HG03460 (cell line): ENCODE results near the gene SERPINB6.
"Not testable (repeated sequence)": the region's sequence is repeated elsewhere in the genome, so short reads cannot be mapped to it uniquely, and the experiment has no call there.

ENCODE experiments used
- ATAC-seq: cut with Tn5 transposase; IDR thresholded peaks from one replicate; pipeline ENCODE4 v1.9.1; 2021; ENCODE audit not compliant: unreplicated experiment

The SERPINB6 gene

DNA sequence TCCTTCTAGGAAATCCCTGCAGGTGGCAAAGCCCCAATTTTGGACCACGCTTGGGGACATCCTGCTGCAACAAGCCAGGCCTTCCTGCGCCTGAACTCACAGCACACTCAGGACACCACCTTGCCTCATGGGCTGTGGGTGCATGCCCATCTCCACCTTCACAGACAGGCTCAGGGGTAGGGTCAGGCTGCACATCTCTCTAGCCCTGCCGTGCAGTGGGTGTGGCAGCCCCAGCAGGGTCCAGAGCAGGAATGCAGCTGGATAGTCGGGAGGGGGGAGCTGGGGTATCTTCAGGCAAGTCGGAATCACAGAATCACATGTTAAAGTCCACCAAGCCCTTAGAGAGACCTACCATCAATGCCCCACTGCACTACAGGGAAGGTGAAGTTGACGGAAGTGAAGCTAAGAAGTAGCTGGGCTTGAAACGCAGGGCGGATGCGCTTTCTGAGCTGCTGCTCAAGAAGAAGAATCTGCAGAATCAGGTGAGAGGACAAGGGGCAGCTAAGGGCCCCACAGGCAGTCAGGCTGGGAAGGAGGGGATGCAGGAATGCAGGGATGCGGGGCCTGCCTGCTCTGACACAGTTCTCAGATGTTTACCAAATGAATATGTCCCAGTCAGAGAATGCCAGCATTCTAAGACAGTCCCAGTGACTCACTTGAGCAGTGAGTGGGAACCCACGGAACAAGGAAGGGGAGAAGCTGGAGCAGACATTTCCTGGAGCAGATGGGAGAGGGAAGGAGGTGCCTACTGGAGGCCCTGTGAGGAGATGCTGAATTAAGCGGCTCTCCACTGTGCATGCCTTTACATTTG, 11.3 kb downstream of the SERPINB6 start:
- no peak for ATAC-seq

DNA sequence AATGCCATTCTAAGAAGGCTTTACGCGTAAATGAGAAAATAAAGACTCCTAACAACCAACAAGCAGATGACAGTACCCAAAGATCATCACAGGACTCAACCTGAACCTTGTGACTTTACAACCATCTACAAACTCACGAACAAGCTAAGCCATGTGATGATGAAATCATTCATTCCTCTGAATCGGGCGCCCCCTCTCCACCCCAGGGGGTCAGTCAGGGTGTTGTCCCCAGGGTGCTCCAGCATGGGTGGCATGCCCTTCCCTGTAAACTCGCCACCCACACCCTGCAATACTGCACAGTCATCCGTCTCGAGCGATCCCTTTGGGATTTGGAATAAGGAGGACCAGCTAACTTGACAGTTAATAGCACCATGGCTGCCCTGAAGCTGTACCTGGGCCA, 12.6 kb downstream of the SERPINB6 start:
- no peak for ATAC-seq

- ATAC-seq, result no peak
Observed at GRCh38 chr6:2958331-2958711, 13.0 kb downstream of the SERPINB6 start.

DNA sequence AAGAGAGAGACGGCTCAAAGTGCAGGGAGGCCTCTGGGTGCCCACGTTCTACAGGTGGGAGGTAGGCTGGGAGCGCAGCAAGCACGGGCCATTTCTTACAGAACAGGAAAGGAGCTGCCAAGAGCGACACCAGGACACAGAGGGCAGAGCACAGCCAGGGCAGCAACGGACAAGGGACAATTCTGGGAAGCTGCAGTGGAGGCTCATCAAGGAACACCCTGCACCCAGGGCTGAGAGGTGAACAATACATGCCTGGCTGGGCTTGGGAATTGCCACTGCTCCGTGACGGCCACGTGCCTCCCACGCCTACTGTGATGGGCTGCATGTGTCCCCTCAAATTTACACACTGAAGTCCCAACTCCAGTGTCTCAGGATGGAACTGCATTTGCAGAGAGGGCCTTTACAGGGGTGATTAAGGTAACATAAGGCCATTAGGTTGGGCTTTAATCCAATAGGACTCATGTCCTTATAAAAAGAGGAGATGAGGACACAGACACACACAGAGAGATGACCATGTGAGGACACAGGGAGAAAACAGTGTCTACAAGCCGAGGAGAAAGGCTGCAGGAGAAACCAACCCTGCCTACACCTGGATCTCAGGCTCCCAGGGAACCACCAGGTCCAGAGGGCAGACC, 13.6 kb downstream of the SERPINB6 start:
- ATAC-seq, result no peak

- ATAC-seq, result no peak
Observed at GRCh38 chr6:2956930-2957685, 14.3 kb downstream of the SERPINB6 start.

DNA sequence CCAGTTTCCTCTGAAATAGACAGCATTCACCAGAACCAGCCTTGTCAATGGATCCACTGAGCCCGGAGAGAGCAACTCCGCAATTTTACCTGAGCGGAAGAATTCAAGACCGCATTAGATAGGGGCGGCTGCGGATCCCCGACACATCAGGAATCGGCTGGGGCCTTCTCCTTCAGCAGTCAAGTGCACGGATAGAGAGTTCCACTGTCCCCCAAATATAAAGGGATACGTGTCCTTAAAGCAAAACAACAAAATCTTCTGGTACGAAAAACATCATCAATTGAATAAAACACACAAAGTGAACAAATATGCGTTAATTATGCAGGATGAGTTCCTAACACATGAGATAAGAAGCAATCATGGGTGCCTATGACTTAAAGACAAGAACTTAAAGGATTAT, 18.3 kb downstream of the SERPINB6 start:
- ATAC-seq, result no peak

DNA sequence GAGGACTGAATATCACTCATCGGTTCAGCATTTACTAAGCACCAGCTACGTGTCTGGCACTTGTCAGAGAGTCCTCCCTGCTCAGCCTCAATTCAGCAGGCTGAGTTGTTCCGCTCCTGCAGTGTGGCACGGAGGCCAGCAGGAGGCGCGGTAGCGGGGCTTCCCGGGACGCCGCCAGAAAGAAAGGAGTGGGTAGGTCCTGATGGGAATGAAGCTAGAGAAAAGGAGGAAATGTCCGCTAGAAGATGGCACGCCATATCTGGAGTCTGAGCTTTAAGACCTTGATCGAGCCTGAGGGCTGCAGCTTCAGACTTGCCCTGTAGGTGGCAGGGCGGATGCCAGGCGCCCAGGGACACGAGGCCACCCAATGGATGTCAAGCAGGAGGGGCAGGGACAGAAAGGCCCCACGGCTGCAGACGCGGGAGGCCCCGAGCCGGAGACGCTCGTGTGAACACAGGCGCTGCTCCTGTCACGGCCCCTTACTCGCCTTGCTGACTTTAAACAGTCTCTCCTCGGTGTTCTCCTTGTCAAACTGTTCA, 18.7 kb downstream of the SERPINB6 start:
- no peak for ATAC-seq

- ATAC-seq, result no peak
Observed at GRCh38 chr6:2951728-2952127, 19.6 kb downstream of the SERPINB6 start.

- no peak for ATAC-seq
Observed at GRCh38 chr6:2950713-2951112, 20.7 kb downstream of the SERPINB6 start.

DNA sequence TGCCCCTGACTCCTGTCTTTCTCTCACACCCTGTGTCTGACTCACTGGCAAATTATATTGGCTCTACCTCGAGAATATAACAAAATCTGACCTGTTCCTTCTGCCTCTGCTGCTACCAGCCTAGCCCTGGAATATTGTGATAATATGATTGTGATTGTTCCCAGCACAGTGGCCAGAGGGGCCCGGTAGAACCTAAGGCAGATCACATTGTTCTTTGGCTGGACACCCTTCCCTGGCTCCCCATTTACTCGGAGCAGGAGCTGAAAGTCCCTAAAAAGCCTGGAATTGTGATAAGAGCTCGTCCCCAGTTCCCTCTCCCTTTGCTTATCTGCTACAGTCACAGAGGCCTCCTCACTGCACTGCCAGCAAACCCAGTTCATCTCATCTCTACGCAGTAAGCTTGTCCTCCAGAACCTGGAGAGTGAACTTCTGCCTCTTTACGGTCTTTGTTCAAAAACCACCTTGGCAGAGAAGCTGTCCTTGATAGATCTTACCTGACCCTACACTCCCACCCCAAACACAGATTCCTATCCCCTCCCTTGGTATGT, 21.8 kb downstream of the SERPINB6 start:
- ATAC-seq, result no peak

GRCh38 chr6:2949121-2949520, 22.2 kb downstream of the SERPINB6 start:
- ATAC-seq, result no peak

- no peak for ATAC-seq
Observed at GRCh38 chr6:2948228-2949025, 22.9 kb downstream of the SERPINB6 start.

- no peak for ATAC-seq
Observed at GRCh38 chr6:2947445-2947844, 23.9 kb downstream of the SERPINB6 start.

GRCh38 chr6:2945153-2945452, 26.3 kb downstream of the SERPINB6 start:
- ATAC-seq, result no peak

DNA sequence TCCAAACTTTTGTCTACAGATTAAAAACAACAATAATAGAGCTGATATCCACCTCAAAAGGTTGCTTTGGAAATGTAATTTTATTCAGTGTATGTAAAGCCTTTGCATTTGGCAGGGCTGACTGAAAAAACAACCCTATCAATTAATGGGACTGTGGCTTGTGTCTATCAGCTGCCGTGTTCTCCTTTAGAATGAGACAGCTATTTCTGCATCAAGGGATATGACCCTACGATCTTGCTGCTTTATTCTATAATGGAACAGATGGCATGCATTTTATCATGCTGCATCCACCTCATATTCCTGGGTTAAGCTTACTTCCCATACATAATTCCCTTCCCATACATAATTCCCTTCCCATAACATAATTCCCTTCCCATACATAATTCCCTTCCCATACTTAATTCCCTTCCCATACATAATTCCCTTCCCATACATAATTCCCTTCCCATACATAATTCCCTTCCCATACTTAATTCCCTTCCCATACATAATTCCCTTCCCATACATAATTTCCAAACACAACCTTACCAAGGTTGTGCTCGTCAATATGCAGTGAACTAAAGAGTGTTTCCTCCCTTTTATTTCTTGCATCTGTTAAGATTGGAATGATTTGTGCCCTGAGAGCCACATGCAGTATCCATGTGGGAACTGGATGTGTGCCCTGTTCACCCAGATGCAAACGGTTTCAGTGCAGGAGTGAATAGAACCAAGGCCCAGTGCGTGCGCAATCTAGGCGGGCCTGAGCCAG, 26.8 kb downstream of the SERPINB6 start:
- no peak for ATAC-seq

DNA sequence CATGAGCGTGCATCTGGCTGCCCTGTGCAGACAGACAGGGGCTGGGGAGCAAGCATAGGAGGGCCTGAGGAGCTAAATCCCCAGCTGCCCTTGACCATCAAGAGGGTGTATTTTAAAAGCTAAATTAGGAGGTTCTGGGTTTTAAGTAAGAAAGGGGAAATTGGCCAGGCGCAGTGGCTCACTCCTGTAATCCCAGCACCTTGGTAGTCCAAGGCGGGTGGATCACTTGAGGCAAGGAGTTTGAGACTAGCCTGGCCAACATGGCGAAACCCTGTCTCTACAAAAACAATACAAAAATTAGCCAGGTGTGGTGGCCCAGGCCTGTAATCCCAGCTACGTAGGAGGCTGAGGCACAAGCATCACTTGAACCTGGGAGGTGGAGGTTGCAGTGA, 27.8 kb downstream of the SERPINB6 start:
- no peak for ATAC-seq

GRCh38 chr6:2942914-2943563, 28.3 kb downstream of the SERPINB6 start:
- no peak for ATAC-seq

DNA sequence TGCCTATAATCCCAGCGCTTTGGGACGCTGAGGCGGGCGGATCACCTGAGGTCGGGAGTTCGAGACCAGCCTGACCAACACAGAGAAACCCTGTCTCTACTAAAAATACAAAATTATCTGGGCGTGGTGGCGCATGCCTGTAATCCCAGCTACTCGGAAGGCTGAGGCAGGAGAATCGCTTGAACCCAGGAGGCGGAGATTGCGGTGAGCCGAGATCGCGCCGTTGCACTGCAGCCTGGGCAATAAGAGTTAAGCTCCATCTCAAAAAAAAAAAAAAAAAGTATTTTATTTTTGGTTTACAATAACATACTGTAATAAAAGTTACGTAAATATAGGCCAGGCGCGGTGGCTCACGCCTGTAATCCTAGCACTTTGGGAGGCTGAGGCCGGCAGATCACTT, 29.3 kb downstream of the SERPINB6 start:
- not testable (repeated sequence) for ATAC-seq

GRCh38 chr6:2940851-2941250, 30.5 kb downstream of the SERPINB6 start:
- ATAC-seq, result no peak
